GM12872 (cell line): Measurements from ENCODE around the gene ACSS2.

Source experiments
- TF ChIP-seq, protein P1 (sequence below): IDR thresholded peaks from 3 replicates; pipeline ENCODE4 v1.5.1; 2011; ENCODE audit warnings: low read depth, mild to moderate bottlenecking, low read length, moderate library complexity; ENCODE audit not compliant: insufficient read depth

ACSS2 gene

GRCh38 chr20:34875642-34876405 is 588 bp upstream of the ACSS2 start:
- TF ChIP-seq, protein P1, sequence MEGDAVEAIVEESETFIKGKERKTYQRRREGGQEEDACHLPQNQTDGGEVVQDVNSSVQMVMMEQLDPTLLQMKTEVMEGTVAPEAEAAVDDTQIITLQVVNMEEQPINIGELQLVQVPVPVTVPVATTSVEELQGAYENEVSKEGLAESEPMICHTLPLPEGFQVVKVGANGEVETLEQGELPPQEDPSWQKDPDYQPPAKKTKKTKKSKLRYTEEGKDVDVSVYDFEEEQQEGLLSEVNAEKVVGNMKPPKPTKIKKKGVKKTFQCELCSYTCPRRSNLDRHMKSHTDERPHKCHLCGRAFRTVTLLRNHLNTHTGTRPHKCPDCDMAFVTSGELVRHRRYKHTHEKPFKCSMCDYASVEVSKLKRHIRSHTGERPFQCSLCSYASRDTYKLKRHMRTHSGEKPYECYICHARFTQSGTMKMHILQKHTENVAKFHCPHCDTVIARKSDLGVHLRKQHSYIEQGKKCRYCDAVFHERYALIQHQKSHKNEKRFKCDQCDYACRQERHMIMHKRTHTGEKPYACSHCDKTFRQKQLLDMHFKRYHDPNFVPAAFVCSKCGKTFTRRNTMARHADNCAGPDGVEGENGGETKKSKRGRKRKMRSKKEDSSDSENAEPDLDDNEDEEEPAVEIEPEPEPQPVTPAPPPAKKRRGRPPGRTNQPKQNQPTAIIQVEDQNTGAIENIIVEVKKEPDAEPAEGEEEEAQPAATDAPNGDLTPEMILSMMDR: no peak

DNA sequence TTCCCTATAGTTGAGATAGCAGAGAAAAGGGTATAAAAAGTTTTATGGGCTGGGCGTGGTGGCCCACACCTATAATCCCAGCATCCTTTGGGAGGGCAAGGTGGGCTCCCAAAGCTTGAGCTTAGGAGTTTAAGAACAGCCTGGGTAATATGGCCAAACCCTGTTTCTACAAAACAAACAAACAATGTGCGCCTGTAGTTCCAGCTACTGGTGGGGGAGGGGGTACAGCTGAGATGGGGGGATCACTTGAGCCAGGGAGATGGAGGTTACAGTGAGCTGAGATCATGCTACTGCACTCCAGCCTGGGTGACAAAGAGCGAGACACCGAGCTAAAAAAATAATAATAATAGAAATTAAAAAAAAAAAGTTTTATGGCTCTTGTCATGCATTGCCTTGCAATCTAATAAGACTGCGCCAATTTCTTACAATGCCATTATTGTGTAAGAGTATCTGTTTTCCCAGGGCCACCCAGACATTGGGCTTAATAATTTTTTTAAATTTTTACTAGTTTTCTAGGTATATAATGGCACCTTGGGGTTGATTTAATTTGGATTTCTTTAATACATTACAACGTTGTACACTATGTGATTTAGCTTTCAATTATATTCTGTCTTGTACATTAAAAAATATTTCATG is 3.9 kb downstream of the ACSS2 start:
- TF ChIP-seq, protein P1: no peak

GRCh38 chr20:34881689-34882088 is 5.3 kb downstream of the ACSS2 start:
- TF ChIP-seq, protein P1: no peak

DNA sequence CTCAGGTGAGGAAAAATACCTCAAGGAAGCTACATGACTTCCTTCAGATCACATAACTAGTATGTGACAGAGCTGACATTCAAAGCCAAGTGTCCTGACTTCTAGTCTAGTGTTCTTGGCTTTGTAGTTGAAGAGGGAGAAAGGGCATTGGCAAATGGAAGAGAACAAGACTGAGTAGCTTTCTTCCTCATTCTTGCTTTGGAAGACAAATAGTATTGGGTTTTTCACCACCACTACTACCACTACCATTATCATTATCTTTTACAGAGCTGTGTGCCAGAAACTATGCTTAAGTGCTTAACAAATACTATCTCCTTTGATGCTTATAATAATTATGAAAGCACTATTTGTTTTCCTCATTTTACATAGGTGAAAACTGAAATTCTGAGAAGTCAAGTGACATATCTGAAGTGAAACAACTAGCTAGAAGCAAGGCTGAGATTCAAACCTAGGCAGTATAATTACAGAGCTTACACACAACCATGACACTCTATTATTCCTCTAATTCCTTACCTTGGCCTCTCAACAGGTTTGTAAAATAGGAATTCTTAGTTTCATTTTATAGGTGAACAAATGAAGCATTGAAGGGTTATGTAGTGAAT is 6.8 kb downstream of the ACSS2 start:
- TF ChIP-seq, protein P1: no peak

DNA sequence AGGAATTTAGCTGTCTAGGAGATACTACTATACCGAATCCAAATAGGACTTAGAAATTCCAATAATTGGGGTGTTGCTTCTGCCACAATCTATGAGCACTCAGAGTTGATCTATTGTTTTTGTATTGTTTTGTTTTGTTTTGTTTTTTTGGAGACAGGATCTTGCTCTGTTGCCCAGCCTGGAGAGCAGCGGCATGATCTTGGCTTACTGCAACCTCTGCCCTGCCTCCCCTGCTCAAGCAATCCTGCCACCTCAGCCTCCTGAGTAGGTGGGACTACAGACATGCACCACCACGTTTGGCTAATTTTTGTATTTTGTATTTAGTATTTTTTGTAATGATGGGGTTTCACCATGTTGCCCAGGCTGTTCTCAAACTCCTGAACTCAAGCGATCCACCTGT is 7.4 kb downstream of the ACSS2 start:
- TF ChIP-seq, protein P1: no peak

DNA sequence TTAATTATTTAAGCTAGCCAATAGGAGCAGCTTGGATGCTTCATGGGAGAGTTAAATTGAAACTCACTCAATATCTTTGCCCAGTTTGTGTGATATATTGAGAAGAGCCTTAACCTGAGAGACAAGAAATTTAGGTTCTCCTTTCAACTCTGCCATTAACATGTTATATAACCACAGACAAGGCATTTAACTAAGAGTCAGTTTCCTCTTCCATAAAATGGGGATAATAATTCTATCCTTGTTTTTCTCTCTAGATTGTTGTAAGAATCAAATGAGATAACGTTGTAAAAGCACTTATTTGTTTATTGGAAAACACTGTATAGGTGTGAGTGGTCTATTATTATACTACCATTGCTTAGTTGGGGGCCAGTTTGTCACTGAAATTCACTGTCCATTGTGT is 7.8 kb downstream of the ACSS2 start:
- TF ChIP-seq, protein P1: no peak

DNA sequence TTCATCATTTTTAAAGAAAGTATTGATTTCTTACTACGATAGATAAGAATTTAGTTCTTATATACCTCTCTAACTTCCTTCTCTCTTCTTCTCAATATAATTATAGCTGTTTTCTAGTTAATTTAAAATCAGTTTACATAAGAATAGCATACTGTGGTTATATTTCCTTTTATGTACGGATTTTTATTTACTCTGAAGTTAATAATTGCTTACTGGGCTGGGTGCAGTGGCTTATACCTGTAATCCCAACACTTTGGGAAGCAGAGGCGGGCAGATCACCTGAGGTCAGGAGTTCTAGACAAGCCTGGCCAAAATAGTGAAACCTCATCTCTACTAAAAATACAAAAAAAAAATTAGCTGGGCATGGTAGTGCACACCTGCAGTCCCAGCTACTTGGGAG is 9.7 kb downstream of the ACSS2 start:
- TF ChIP-seq, protein P1: no peak
